Amniotic stem cell (primary cell): Measurements from ENCODE around the gene DNM3.

Experiments used
- DNase-seq: peaks from one replicate; lab custom pipeline; 2025; lab: John Stamatoyannopoulos, UW

DNM3 gene

DNA sequence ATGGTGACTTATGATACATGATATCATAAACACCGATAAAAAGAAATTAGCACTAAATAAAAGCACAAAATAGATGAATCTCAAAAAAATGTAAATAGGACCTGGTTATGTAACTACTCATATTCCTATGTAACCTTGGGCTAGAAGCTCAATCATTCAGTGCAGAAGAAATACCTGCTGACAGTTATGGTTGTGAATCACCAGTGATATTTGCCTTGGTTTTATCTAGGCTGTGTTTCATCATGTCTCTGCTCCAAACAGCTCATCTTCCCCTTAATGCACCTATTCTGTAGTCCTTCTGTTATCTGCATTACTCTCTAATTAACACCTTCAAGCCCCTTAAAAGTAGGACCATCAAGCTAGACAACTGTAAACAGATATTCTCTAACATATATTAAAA, 618.9 kb downstream of the DNM3 start:
- no peak for DNase-seq

DNA sequence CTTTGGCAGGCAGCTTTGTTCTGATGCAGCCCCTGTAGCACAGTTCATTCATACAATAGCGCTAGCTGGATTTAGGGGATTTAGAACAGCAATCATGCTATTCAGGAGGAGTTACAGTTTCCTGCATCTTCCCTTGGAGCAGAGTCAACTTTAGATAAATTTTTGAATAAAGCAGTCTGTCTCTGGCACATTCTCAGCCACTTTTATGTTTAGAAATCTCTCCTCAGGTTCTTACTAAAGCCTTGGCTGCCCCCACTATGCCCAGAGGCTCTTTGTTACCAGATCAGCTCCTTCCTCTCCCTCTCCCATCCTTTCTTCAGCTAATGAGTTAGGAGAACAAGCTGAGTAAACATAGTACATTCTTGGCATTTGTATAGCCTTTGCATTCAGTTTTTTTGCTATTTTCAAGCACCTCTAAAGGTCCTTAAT, 619.6 kb downstream of the DNM3 start:
- DNase-seq: no peak
